Hepatocyte (in vitro differentiated cells): ENCODE results near the gene ELK3. TPM values are rescaled to one million over a fixed set of nuclear protein-coding genes. Genes with fewer than 3 reads are reported as not detected.
A peak's percentile ranks its signal among the peaks of the same experiment; 100 is the strongest.

ENCODE experiments used
- DNase-seq: peaks from one replicate; pipeline ENCODE4 v3.0.0-alpha.2; 2016; ENCODE audit warnings: low spot score
- H2AFZ ChIP-seq: fragments of 200-600 bp; sonication (generic); 2 replicates; pipeline ENCODE4 v1.6.0; 2016; ENCODE audit warnings: antibody characterized with exemption, mild to moderate bottlenecking
- H3K27ac ChIP-seq: fragments of 200-600 bp; sonication (generic); 2 replicates; pipeline ENCODE4 v1.5.1; 2016; ENCODE audit warnings: mild to moderate bottlenecking
- H3K27me3 ChIP-seq: fragments of 200-600 bp; sonication (generic); 2 replicates; pipeline ENCODE4 v1.6.1; 2016
- H3K36me3 ChIP-seq: fragments of 200-600 bp; sonication (generic); replicated peaks from 2 replicates; pipeline ENCODE4 v1.5.1; 2016; ENCODE audit warnings: low read depth; ENCODE audit not compliant: insufficient read depth
- H3K4me1 ChIP-seq: fragments of 200-600 bp; sonication (generic); 2 replicates; pipeline ENCODE4 v1.5.1; 2016; ENCODE audit warnings: mild to moderate bottlenecking, moderate library complexity; ENCODE audit not compliant: insufficient read depth
- H3K4me2 ChIP-seq: fragments of 200-600 bp; sonication (generic); 2 replicates; pipeline ENCODE4 v1.6.0; 2016
- H3K4me3 ChIP-seq: fragments of 200-600 bp; sonication (generic); 2 replicates; pipeline ENCODE4 v1.5.1; 2016; ENCODE audit warnings: mild to moderate bottlenecking
- H3K79me2 ChIP-seq: fragments of 200-600 bp; sonication (generic); 2 replicates; pipeline ENCODE4 v1.6.0; 2017; ENCODE audit warnings: mild to moderate bottlenecking
- H3K9me2 ChIP-seq: fragments of 200-600 bp; sonication (generic); replicated peaks from 2 replicates; pipeline ENCODE4 v1.6.0; 2017; ENCODE audit warnings: mild to moderate bottlenecking; ENCODE audit not compliant: insufficient read depth
- H3K9me3 ChIP-seq: fragments of 200-600 bp; sonication (generic); 2 replicates; pipeline ENCODE4 v1.5.1; 2016; ENCODE audit warnings: low read depth, mild to moderate bottlenecking
- H4K20me1 ChIP-seq: fragments of 200-600 bp; sonication (generic); 2 replicates; pipeline ENCODE4 v1.6.0; 2016; ENCODE audit warnings: mild to moderate bottlenecking; ENCODE audit not compliant: insufficient read depth, poor library complexity, severe bottlenecking
- EZH2 ChIP-seq: fragments of 200-600 bp; sonication (generic); IDR thresholded peaks from 2 replicates; pipeline ENCODE4 v1.6.1; 2016; ENCODE audit warnings: antibody characterized with exemption, mild to moderate bottlenecking, borderline replicate concordance
- EZH2phosphoT487 ChIP-seq: fragments of 200-600 bp; sonication (generic); IDR thresholded peaks from one replicate; pipeline ENCODE4 v1.6.1; 2018; ENCODE audit warnings: antibody characterized with exemption, mild to moderate bottlenecking, low read depth, moderate library complexity; ENCODE audit not compliant: unreplicated experiment, severe bottlenecking
- WGBS: methylation state at CpG from one replicate; pipeline ENCODE4 v1.1.6; 2016; ENCODE audit warnings: low lambda C conversion rate; ENCODE audit errors: missing lambda C conversion rate; 5-methylcytosine and 5-hydroxymethylcytosine counted together
- polyA plus RNA-seq: library from polyadenylated mRNA; unstranded; fragments of >200 nt; fragmentation: Nextera tagmentation; extraction: Ambion mirVana; gene quantifications from 2 replicates; pipeline ENCODE4 v1.2.1, GENCODE V29; 2016
- total RNA-seq: library from RNA; depleted of rRNA; stranded (reverse); fragments of >200 nt; gene quantifications from 2 replicates; pipeline ENCODE4 v1.2.3, GENCODE V29; 2014
- TF ChIP-seq, protein P1 (sequence below): fragments of 200-600 bp; sonication (generic); IDR thresholded peaks from 2 replicates; pipeline ENCODE4 v1.5.1; 2016; ENCODE audit warnings: antibody characterized with exemption, mild to moderate bottlenecking; ENCODE audit not compliant: poor library complexity

The ELK3 gene
- total and polyA plus RNA-seq, 2 experiments from 2014 or later = 12.1 to 12.9 TPM

DNA sequence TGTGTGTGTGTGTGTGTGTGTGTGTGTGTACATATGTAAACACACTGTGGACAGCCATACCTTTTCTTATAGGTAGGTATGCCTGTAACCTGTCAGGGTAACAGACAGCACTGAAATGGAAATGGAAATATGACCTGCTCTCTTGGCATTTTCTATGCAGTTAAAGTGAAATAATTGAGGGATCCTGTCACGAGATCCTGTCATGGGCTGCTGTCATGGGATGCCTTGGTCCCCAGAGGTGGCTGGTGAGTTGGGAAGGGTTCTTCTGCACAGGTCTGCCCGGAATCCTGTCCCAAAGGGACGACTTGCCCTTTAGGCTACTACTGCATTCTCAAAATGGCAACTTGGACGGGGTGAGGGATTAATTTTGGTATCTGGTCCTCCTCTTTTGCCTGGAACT lies 47.3 kb downstream of the ELK3 start:
- no peaks in the 10 kb centered on the region for H3K9me2 ChIP-seq
- peaks cover 21% of the 10 kb centered on the region for H3K4me1 ChIP-seq
- TF ChIP-seq, protein P1, sequence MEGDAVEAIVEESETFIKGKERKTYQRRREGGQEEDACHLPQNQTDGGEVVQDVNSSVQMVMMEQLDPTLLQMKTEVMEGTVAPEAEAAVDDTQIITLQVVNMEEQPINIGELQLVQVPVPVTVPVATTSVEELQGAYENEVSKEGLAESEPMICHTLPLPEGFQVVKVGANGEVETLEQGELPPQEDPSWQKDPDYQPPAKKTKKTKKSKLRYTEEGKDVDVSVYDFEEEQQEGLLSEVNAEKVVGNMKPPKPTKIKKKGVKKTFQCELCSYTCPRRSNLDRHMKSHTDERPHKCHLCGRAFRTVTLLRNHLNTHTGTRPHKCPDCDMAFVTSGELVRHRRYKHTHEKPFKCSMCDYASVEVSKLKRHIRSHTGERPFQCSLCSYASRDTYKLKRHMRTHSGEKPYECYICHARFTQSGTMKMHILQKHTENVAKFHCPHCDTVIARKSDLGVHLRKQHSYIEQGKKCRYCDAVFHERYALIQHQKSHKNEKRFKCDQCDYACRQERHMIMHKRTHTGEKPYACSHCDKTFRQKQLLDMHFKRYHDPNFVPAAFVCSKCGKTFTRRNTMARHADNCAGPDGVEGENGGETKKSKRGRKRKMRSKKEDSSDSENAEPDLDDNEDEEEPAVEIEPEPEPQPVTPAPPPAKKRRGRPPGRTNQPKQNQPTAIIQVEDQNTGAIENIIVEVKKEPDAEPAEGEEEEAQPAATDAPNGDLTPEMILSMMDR = no peak
- TF ChIP-seq EZH2phosphoT487 = no peak
- TF ChIP-seq EZH2 = no peak
- no peak overlapping the region for H2AFZ ChIP-seq
- no peaks in the 10 kb centered on the region for H3K36me3 ChIP-seq
- H3K4me3 ChIP-seq = no peak overlapping the region
- H3K4me2 ChIP-seq = no peak overlapping the region
- no peaks in the 10 kb centered on the region for H3K9me3 ChIP-seq
- WGBS = 89% methylated on average over 4 of the region's 4 CpGs
- H4K20me1 ChIP-seq = no peaks in the 10 kb centered on the region
- no peak for DNase-seq
- no peak overlapping the region for H3K27ac ChIP-seq
- H3K27me3 ChIP-seq = no peaks in the 10 kb centered on the region
- no peaks in the 10 kb centered on the region for H3K79me2 ChIP-seq

- no peaks in the 10 kb centered on the region for H3K9me3 ChIP-seq
- no peaks in the 10 kb centered on the region for H3K27me3 ChIP-seq
- H3K9me2 ChIP-seq = no peaks in the 10 kb centered on the region
- peaks cover 21% of the 10 kb centered on the region for H3K4me1 ChIP-seq
- WGBS = 87% methylated on average over 9 of the region's 9 CpGs
- no peaks in the 10 kb centered on the region for H3K79me2 ChIP-seq
- H3K4me2 ChIP-seq = no peak overlapping the region
- H4K20me1 ChIP-seq = no peaks in the 10 kb centered on the region
- H2AFZ ChIP-seq = no peak overlapping the region
- no peak overlapping the region for H3K27ac ChIP-seq
- H3K36me3 ChIP-seq = no peaks in the 10 kb centered on the region
- peak; percentile 36 for DNase-seq
- no peak for TF ChIP-seq EZH2
- H3K4me3 ChIP-seq = no peak overlapping the region
These were observed 47.7 kb downstream of the ELK3 start for GRCh38 chr12:96241846-96242256.

DNA sequence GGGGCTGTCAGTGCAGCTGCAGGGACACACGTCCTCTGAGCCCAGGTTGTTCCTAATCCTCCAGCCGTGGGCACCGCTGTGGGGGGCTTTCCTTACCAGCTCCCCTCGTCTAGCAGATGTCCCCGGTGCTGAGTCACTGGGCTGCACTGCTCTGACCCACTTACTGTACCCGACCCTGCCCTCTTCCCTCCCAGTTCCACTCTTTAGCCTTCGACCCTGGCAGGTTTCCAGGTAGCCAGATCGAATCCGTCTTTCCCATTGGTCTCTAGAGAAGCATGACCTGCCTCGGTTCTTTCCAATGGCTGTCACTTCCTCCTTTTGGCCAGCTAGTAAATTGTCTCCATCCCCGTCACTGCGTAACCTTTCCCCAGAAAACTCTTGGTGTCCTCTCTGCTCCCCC lies 48.4 kb downstream of the ELK3 start:
- TF ChIP-seq EZH2phosphoT487 (no peak), EZH2 (no peak)
- TF ChIP-seq, protein P1 = no peak
- no peaks in the 10 kb centered on the region for H4K20me1 ChIP-seq
- H3K9me3 ChIP-seq = no peaks in the 10 kb centered on the region
- DNase-seq = no peak
- no peak overlapping the region for H3K27ac ChIP-seq
- H3K79me2 ChIP-seq = no peaks in the 10 kb centered on the region
- no peaks in the 10 kb centered on the region for H3K36me3 ChIP-seq
- H3K4me2 ChIP-seq = no peak overlapping the region
- H3K27me3 ChIP-seq = no peaks in the 10 kb centered on the region
- H3K4me1 ChIP-seq = peaks cover 21% of the 10 kb centered on the region
- H3K4me3 ChIP-seq = no peak overlapping the region
- no peak overlapping the region for H2AFZ ChIP-seq
- no peaks in the 10 kb centered on the region for H3K9me2 ChIP-seq
- 86% methylated on average over 12 of the region's 12 CpGs for WGBS

DNA sequence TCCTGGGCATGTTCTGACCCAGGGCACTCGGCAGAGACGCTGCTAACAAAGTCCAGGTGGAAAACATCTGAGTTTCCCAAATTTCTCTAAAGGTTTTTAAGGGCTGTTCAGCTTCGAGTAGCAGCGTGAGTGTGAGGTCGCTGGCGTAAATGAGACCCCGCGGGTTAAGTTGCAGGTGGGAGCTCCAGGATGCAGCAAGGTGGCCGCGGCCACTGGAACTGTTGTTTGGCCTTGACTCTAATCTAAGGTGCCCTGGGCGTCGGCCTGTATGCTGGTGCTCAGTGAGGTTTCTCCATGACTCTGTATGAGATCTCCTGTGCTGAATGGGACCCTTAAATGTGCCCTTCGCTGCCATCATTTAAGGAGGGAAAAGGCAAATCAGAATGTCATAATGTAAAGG lies 50.7 kb downstream of the ELK3 start:
- Histone ChIP-seq H3K4me3 (no peak overlapping the region), H3K4me1 (peaks cover 9% of the 10 kb centered on the region), H4K20me1 (no peaks in the 10 kb centered on the region), H3K9me2 (no peaks in the 10 kb centered on the region), H2AFZ (no peak overlapping the region), H3K27ac (no peak overlapping the region), H3K79me2 (no peaks in the 10 kb centered on the region), H3K4me2 (no peak overlapping the region), H3K36me3 (no peaks in the 10 kb centered on the region), H3K9me3 (no peaks in the 10 kb centered on the region), H3K27me3 (no peaks in the 10 kb centered on the region)
- TF ChIP-seq, protein P1 = no peak
- TF ChIP-seq EZH2phosphoT487 = no peak
- no peak for DNase-seq
- WGBS = 83% methylated on average over 13 of the region's 13 CpGs
